Liver (tissue), 9 donors: ENCODE data around the gene PTPRD. TPM values are rescaled to one million over a fixed set of nuclear protein-coding genes. Genes with fewer than 3 reads are reported as not detected.

ENCODE experiments used
- DNase-seq: peaks from one replicate; pipeline ENCODE4 v3.0.0-alpha.2; 2017; ENCODE audit warnings: low spot score
- H3K27ac ChIP-seq, 2 donors: one replicate each; pipeline ENCODE4 v1.7.0; 2013; ENCODE audit warnings: inconsistent platforms in 2 of 2, low read length in 2 of 2, control low read depth in 1 of 2, low read depth in 1 of 2, mild to moderate bottlenecking in 1 of 2
- H3K27me3 ChIP-seq, 4 donors: one replicate each; pipeline versions ENCODE4 v1.6.1 to v1.7.0; 2013; ENCODE audit warnings: low read length in 3 of 4, inconsistent platforms in 1 of 4, mild to moderate bottlenecking in 1 of 4, moderate library complexity in 1 of 4; ENCODE audit not compliant: control insufficient read depth in 4 of 4, insufficient read depth in 4 of 4
- H3K36me3 ChIP-seq, 4 donors: one replicate each; pipeline versions ENCODE4 v1.6.1 to v1.7.0; 2013; ENCODE audit warnings: low read length in 3 of 4, mild to moderate bottlenecking in 3 of 4, low read depth in 1 of 4, moderate library complexity in 1 of 4; ENCODE audit not compliant: control insufficient read depth in 4 of 4, insufficient read depth in 3 of 4
- H3K4me1 ChIP-seq, 4 donors: one replicate each; pipeline versions ENCODE4 v1.6.1 to v1.7.0; 2013; ENCODE audit warnings: low read length in 3 of 4, mild to moderate bottlenecking in 3 of 4, moderate library complexity in 1 of 4; ENCODE audit not compliant: control insufficient read depth in 4 of 4, insufficient read depth in 4 of 4
- H3K4me3 ChIP-seq, 3 donors: one replicate each; pipeline versions ENCODE4 v1.6.1 to v1.7.0; 2013; ENCODE audit warnings: low read length in 3 of 3, control low read depth in 1 of 3, low read depth in 1 of 3, mild to moderate bottlenecking in 1 of 3
- H3K9ac ChIP-seq, 2 donors: one replicate each; pipeline ENCODE4 v1.7.0; 2013; ENCODE audit warnings: low read length in 2 of 2, mild to moderate bottlenecking in 2 of 2, moderate library complexity in 2 of 2, control low read depth in 1 of 2, low read depth in 1 of 2
- H3K9me3 ChIP-seq, 4 donors: one replicate each; pipeline versions ENCODE4 v1.6.1 to v1.7.0; 2013; ENCODE audit warnings: low read length in 3 of 4; ENCODE audit not compliant: control insufficient read depth in 4 of 4
- EGR1 ChIP-seq, 2 donors: IDR thresholded peaks; 2 replicates each; pipeline ENCODE4 v1.6.1; 2016 to 2018; ENCODE audit warnings: antibody characterized with exemption in 2 of 2, low read depth in 2 of 2
- FOXA1 ChIP-seq: IDR thresholded peaks from 2 replicates; pipeline ENCODE4 v1.6.1; 2016; ENCODE audit warnings: antibody characterized with exemption
- FOXA2 ChIP-seq: IDR thresholded peaks from 2 replicates; pipeline ENCODE4 v1.6.1; 2016; ENCODE audit warnings: antibody characterized with exemption
- GABPA ChIP-seq, 2 donors: IDR thresholded peaks in 1 of 2; conservative IDR thresholded peaks in 1 of 2; 2 replicates each; pipeline ENCODE4 v1.6.1; 2016; ENCODE audit warnings: antibody characterized with exemption in 2 of 2, mild to moderate bottlenecking in 1 of 2, moderate library complexity in 1 of 2
- HNF4A ChIP-seq, 2 donors: conservative IDR thresholded peaks; 2 replicates each; pipeline ENCODE4 v1.6.1; 2016; ENCODE audit warnings: antibody characterized with exemption in 2 of 2, mild to moderate bottlenecking in 2 of 2
- HNF4G ChIP-seq: IDR thresholded peaks from 2 replicates; pipeline ENCODE4 v1.6.1; 2016; ENCODE audit warnings: antibody characterized with exemption
- JUND ChIP-seq, 2 donors: IDR thresholded peaks; 2 replicates each; pipeline ENCODE4 v1.6.1; 2016; ENCODE audit warnings: antibody characterized with exemption in 2 of 2
- NR2F2 ChIP-seq: IDR thresholded peaks from 2 replicates; pipeline ENCODE4 v1.6.1; 2016; ENCODE audit warnings: antibody characterized with exemption
- RXRA ChIP-seq, 2 donors: IDR thresholded peaks; 2 replicates each; pipeline ENCODE4 v1.6.1; 2017 to 2018; ENCODE audit warnings: antibody characterized with exemption in 2 of 2, mild to moderate bottlenecking in 1 of 2
- SP1 ChIP-seq: IDR thresholded peaks from 2 replicates; pipeline ENCODE4 v1.6.1; 2018; ENCODE audit warnings: antibody characterized with exemption, mild to moderate bottlenecking
- TAF1 ChIP-seq: conservative IDR thresholded peaks from 2 replicates; pipeline ENCODE4 v1.6.1; 2016; ENCODE audit warnings: antibody characterized with exemption, mild to moderate bottlenecking
- YY1 ChIP-seq: IDR thresholded peaks from 2 replicates; pipeline ENCODE4 v1.6.1; 2016; ENCODE audit warnings: antibody characterized with exemption, mild to moderate bottlenecking
- WGBS: extraction: QIAGEN DNeasy Blood & Tissue Kit; methylation state at CpG from one replicate; pipeline ENCODE4 v1.1.7; 2013; 5-methylcytosine and 5-hydroxymethylcytosine counted together
- polyA plus RNA-seq, 2 donors: library from polyadenylated mRNA; stranded (reverse) in 1 of 2; unstranded in 1 of 2; fragments of 200-250 nt in 1 of 2; fragments of >200 nt in 1 of 2; fragmentation: Nextera tagmentation in 1 of 2; extraction: Ambion mirVana in 1 of 2; gene quantifications; one replicate each; pipeline versions ENCODE4 v1.2.1 to v1.2.3, GENCODE V29; 2013 to 2015
- total RNA-seq, 2 donors: library from RNA; depleted of rRNA; stranded (reverse); fragments of >200 nt; gene quantifications; one replicate each; pipeline ENCODE4 v1.2.3, GENCODE V29; 2014
- TF ChIP-seq, protein P1 (sequence below): fragments of 150-350 bp; IDR thresholded peaks from 2 replicates; pipeline ENCODE4 v1.5.1; 2017; ENCODE audit warnings: improper control_type of control experiment, low read depth, low read length; ENCODE audit not compliant: missing input control
- TF ChIP-seq, protein P2 (sequence below): IDR thresholded peaks from 2 replicates; pipeline ENCODE4 v1.6.1; 2016; ENCODE audit warnings: antibody characterized with exemption, mild to moderate bottlenecking
- TF ChIP-seq, protein P3 (sequence below): IDR thresholded peaks from 2 replicates; pipeline ENCODE4 v1.6.1; 2016; ENCODE audit warnings: antibody characterized with exemption
- TF ChIP-seq, protein P4 (sequence below): IDR thresholded peaks from 2 replicates; pipeline ENCODE4 v1.6.1; 2016; ENCODE audit warnings: antibody characterized with exemption
- TF ChIP-seq, protein P5 (sequence below): IDR thresholded peaks from 2 replicates; pipeline ENCODE4 v1.6.1; 2016; ENCODE audit warnings: antibody characterized with exemption
- donor health status: healthy.
- donor health status: healthy.
- donor health status: healthy.
- donor health status: healthy.
- donor health status: healthy.

PTPRD gene
- total and polyA plus RNA-seq, 4 donors, result 0.78 to 34.2 (median 4.7) TPM

DNA sequence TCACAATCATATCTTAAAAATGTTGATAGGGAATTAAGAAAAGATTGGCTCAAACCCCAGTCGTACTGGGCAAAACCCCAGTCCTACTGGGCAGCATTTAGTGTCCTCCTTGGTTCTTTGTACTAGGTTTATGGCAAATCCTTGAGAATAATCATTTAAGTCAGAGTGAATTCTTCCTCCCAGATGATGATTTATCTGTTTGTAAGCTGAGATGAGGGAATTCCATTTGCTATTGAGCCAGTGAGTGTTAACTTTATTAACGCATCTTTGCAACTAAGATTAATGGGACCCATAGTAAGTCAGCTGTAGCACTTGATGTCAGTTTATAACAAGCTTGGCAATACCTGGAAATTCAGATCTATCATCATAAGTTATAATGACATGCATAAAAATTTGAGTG, 1991.4 kb downstream of the PTPRD start:
- TF ChIP-seq FOXA1 (no peak), NR2F2 (no peak), HNF4A (conservative IDR thresholded peaks at IDR 0.05) (no peak), GABPA (IDR thresholded peaks at IDR 0.05 in 1 of 2, conservative IDR thresholded peaks at IDR 0.05 in 1 of 2) (no peak), FOXA2 (no peak), EGR1 (IDR thresholded peaks at IDR 0.05; ENCODE audit: low read depth in 2 of 2) (no peak)
- TF ChIP-seq, protein P1, sequence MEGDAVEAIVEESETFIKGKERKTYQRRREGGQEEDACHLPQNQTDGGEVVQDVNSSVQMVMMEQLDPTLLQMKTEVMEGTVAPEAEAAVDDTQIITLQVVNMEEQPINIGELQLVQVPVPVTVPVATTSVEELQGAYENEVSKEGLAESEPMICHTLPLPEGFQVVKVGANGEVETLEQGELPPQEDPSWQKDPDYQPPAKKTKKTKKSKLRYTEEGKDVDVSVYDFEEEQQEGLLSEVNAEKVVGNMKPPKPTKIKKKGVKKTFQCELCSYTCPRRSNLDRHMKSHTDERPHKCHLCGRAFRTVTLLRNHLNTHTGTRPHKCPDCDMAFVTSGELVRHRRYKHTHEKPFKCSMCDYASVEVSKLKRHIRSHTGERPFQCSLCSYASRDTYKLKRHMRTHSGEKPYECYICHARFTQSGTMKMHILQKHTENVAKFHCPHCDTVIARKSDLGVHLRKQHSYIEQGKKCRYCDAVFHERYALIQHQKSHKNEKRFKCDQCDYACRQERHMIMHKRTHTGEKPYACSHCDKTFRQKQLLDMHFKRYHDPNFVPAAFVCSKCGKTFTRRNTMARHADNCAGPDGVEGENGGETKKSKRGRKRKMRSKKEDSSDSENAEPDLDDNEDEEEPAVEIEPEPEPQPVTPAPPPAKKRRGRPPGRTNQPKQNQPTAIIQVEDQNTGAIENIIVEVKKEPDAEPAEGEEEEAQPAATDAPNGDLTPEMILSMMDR, result no peak
- TF ChIP-seq, protein P2, sequence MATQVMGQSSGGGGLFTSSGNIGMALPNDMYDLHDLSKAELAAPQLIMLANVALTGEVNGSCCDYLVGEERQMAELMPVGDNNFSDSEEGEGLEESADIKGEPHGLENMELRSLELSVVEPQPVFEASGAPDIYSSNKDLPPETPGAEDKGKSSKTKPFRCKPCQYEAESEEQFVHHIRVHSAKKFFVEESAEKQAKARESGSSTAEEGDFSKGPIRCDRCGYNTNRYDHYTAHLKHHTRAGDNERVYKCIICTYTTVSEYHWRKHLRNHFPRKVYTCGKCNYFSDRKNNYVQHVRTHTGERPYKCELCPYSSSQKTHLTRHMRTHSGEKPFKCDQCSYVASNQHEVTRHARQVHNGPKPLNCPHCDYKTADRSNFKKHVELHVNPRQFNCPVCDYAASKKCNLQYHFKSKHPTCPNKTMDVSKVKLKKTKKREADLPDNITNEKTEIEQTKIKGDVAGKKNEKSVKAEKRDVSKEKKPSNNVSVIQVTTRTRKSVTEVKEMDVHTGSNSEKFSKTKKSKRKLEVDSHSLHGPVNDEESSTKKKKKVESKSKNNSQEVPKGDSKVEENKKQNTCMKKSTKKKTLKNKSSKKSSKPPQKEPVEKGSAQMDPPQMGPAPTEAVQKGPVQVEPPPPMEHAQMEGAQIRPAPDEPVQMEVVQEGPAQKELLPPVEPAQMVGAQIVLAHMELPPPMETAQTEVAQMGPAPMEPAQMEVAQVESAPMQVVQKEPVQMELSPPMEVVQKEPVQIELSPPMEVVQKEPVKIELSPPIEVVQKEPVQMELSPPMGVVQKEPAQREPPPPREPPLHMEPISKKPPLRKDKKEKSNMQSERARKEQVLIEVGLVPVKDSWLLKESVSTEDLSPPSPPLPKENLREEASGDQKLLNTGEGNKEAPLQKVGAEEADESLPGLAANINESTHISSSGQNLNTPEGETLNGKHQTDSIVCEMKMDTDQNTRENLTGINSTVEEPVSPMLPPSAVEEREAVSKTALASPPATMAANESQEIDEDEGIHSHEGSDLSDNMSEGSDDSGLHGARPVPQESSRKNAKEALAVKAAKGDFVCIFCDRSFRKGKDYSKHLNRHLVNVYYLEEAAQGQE, result no peak
- 86% methylated on average over 2 of the region's 2 CpGs for WGBS
- no peak overlapping the region for H3K9ac ChIP-seq
- H3K27ac ChIP-seq, result no peak overlapping the region
- no peaks in the 10 kb centered on the region for H3K9me3 ChIP-seq
- no peaks in the 10 kb centered on the region for H3K36me3 ChIP-seq
- H3K27me3 ChIP-seq, result no peaks in the 10 kb centered on the region
- no peak for DNase-seq
- no peaks in the 10 kb centered on the region for H3K4me1 ChIP-seq
- H3K4me3 ChIP-seq, result no peak overlapping the region

DNA sequence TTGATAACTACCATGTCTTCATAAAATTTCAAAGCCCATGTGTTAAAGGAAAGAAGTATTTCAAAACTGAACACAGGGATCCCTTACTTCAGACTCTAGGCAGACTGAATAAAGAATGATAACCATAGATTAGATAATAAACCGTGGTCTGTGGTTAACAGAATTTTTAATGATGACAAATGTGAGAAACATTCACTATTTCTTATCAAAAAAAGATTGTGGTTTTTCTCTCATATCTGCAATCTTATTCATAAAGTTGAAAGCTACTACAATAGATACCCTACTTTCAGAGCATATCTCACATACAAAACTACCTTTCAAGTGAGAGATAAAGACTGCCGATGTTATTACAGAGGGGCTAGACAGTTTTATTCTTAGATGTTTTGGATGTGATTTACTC, 1996.4 kb downstream of the PTPRD start:
- H3K36me3 ChIP-seq, result no peaks in the 10 kb centered on the region
- H3K9me3 ChIP-seq, result no peaks in the 10 kb centered on the region
- DNase-seq, result no peak
- H3K9ac ChIP-seq, result no peak overlapping the region
- TF ChIP-seq GABPA (IDR thresholded peaks at IDR 0.05 in 1 of 2, conservative IDR thresholded peaks at IDR 0.05 in 1 of 2), result no peak
- TF ChIP-seq, protein P3, sequence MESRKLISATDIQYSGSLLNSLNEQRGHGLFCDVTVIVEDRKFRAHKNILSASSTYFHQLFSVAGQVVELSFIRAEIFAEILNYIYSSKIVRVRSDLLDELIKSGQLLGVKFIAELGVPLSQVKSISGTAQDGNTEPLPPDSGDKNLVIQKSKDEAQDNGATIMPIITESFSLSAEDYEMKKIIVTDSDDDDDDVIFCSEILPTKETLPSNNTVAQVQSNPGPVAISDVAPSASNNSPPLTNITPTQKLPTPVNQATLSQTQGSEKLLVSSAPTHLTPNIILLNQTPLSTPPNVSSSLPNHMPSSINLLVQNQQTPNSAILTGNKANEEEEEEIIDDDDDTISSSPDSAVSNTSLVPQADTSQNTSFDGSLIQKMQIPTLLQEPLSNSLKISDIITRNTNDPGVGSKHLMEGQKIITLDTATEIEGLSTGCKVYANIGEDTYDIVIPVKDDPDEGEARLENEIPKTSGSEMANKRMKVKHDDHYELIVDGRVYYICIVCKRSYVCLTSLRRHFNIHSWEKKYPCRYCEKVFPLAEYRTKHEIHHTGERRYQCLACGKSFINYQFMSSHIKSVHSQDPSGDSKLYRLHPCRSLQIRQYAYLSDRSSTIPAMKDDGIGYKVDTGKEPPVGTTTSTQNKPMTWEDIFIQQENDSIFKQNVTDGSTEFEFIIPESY, result no peak
- no peak for TF ChIP-seq SP1
- no peak for TF ChIP-seq FOXA2
- no peak for TF ChIP-seq NR2F2
- TF ChIP-seq EGR1 (IDR thresholded peaks at IDR 0.05; ENCODE audit: low read depth in 2 of 2), result no peak
- TF ChIP-seq, protein P2, result no peak
- no peak for TF ChIP-seq RXRA (IDR thresholded peaks at IDR 0.05)
- TF ChIP-seq, protein P4, sequence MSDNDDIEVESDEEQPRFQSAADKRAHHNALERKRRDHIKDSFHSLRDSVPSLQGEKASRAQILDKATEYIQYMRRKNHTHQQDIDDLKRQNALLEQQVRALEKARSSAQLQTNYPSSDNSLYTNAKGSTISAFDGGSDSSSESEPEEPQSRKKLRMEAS, result no peak
- no peak for TF ChIP-seq TAF1
- TF ChIP-seq, protein P1, result no peak
- TF ChIP-seq YY1, result no peak
- TF ChIP-seq HNF4A (conservative IDR thresholded peaks at IDR 0.05), result no peak
- TF ChIP-seq, protein P5, sequence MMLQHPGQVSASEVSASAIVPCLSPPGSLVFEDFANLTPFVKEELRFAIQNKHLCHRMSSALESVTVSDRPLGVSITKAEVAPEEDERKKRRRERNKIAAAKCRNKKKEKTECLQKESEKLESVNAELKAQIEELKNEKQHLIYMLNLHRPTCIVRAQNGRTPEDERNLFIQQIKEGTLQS, result no peak
- TF ChIP-seq JUND (IDR thresholded peaks at IDR 0.05), result no peak
- TF ChIP-seq HNF4G, result no peak
- no peaks in the 10 kb centered on the region for H3K4me1 ChIP-seq
- WGBS, result 71% methylated on average over 2 of the region's 2 CpGs
- no peak overlapping the region for H3K27ac ChIP-seq
- H3K27me3 ChIP-seq, result no peaks in the 10 kb centered on the region
- no peak overlapping the region for H3K4me3 ChIP-seq
